Measurements from ENCODE around the gene ASS1. TPM values are rescaled to one million over a fixed set of nuclear protein-coding genes. Genes with fewer than 3 reads are reported as not detected.
"Not testable (repeated sequence)": the region's sequence is repeated elsewhere in the genome, so short reads cannot be mapped to it uniquely, and the experiment has no call there.

The ASS1 gene
- total and polyA plus RNA-seq, 2 donors (not counting 1 experiment from before 2014, with no cell fraction given): 0.30 to 0.44 TPM

GRCh38 chr9:130433168-130433946, 11.4 kb upstream of the ASS1 start:
- peak overlapping the region; percentile 64 for H3K4me2 ChIP-seq (replicated peaks; ENCODE audit: low read depth, low read length, poor library complexity, severe bottlenecking)
- no peak overlapping the region for H3K9ac ChIP-seq (ENCODE audit: low read length)
- Mint-ChIP-seq H3K9me3 (ENCODE audit: insufficient read depth) (no peaks in the 10 kb centered on the region), H3K27ac (no peak overlapping the region), H3K4me3 (peak overlapping the region; percentile 39), H3K27me3 (peaks cover 39% of the 10 kb centered on the region), H3K4me1 (peaks cover 5% of the 10 kb centered on the region)
- no peaks in the 10 kb centered on the region for H3K79me2 ChIP-seq (ENCODE audit: control insufficient read depth, insufficient read depth, low read length)
- H3K36me3 ChIP-seq (replicated peaks in 1 of 2; ENCODE audit: control extremely low read depth in 1 of 2, control insufficient read depth in 1 of 2, extremely low read depth in 1 of 2, insufficient read depth in 2 of 2, low read length in 1 of 2): no peaks in the 10 kb centered on the region
- H4K20me1 ChIP-seq (ENCODE audit: control insufficient read depth, insufficient read depth, low read length, poor library complexity, severe bottlenecking): no peaks in the 10 kb centered on the region
- H3K27ac ChIP-seq (ENCODE audit: low read length in 2 of 2): no peak overlapping the region
- peaks cover 0 to 7% of the 10 kb centered on the region in 2 donors for H3K4me1 ChIP-seq (ENCODE audit: control insufficient read depth in 2 of 2, insufficient read depth in 2 of 2, low read length in 2 of 2)
- 13% methylated on average over 92 of the region's 92 CpGs for WGBS (ENCODE audit: insufficient coverage)
- ChIA-PET POLR2A (no interaction called here), CTCF (interaction anchor here (0.6 kb wide), 1 partner anchor 641 kb away, joined by 4 read pairs; no protein-coding TSS in a partner anchor)
- ATAC-seq (ENCODE audit: low read depth) (peak; percentile 64), DNase-seq (peak; percentile 38)
- H3K4me3 ChIP-seq (ENCODE audit: control extremely low read depth in 1 of 5, extremely low read depth in 1 of 5, insufficient read depth in 1 of 5, low read depth in 2 of 5, low read length in 4 of 5): no peak overlapping the region
- intact Hi-C loops (cut with micrococcal nuclease): no loop called here
- H3K9me3 ChIP-seq (ENCODE audit: control extremely low read depth in 1 of 3, control insufficient read depth in 2 of 3, insufficient read depth in 1 of 3, low read length in 2 of 3): peaks cover 0 to 29% (median 0%) of the 10 kb centered on the region in 3 donors
- peak overlapping the region; percentile 46 for H2AFZ ChIP-seq (ENCODE audit: insufficient read depth, low read depth, low read length, poor library complexity, severe bottlenecking)
- TF ChIP-seq, protein P1, sequence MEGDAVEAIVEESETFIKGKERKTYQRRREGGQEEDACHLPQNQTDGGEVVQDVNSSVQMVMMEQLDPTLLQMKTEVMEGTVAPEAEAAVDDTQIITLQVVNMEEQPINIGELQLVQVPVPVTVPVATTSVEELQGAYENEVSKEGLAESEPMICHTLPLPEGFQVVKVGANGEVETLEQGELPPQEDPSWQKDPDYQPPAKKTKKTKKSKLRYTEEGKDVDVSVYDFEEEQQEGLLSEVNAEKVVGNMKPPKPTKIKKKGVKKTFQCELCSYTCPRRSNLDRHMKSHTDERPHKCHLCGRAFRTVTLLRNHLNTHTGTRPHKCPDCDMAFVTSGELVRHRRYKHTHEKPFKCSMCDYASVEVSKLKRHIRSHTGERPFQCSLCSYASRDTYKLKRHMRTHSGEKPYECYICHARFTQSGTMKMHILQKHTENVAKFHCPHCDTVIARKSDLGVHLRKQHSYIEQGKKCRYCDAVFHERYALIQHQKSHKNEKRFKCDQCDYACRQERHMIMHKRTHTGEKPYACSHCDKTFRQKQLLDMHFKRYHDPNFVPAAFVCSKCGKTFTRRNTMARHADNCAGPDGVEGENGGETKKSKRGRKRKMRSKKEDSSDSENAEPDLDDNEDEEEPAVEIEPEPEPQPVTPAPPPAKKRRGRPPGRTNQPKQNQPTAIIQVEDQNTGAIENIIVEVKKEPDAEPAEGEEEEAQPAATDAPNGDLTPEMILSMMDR (IDR thresholded peaks at IDR 0.05): peak; percentile 63
- TF ChIP-seq EZH2 (IDR thresholded peaks at IDR 0.05; ENCODE audit: borderline replicate concordance, insufficient read depth, low read depth, low read length, poor library complexity, severe bottlenecking): no peak
- H3K27me3 ChIP-seq (replicated peaks in 1 of 4; ENCODE audit: control extremely low read depth in 1 of 4, control insufficient read depth in 3 of 4, insufficient read depth in 4 of 4, low read length in 3 of 4): peaks cover 0 to 38% (median 4%) of the 10 kb centered on the region in 4 experiments

DNA sequence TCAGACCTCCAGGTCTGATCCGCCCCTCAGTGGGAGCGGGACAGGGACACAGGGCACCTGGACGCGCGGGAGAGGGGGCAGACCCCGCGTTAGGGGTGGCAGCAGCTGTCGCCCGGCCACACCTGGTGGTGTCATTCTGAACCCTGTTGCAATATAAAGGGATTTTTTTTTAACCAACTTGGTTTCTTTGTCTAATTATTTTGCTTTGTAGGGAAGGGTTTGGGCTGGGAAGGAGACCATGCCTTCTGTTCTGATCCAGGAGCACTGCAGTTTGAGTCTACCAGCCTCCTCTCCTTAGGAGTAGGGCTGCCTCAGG, 10.9 kb upstream of the ASS1 start:
- Mint-ChIP-seq H3K27ac (no peak overlapping the region), H3K4me3 (no peak overlapping the region), H3K9me3 (ENCODE audit: insufficient read depth) (no peaks in the 10 kb centered on the region), H3K27me3 (peaks cover 38% of the 10 kb centered on the region), H3K4me1 (peaks cover 5% of the 10 kb centered on the region)
- H2AFZ ChIP-seq (ENCODE audit: insufficient read depth, low read depth, low read length, poor library complexity, severe bottlenecking): no peak overlapping the region
- WGBS (ENCODE audit: insufficient coverage): 58% methylated on average over 7 of the region's 9 CpGs
- H3K4me3 ChIP-seq (ENCODE audit: control extremely low read depth in 1 of 5, extremely low read depth in 1 of 5, insufficient read depth in 1 of 5, low read depth in 2 of 5, low read length in 4 of 5): no peak overlapping the region
- ATAC-seq (ENCODE audit: low read depth) (no peak), DNase-seq (no peak)
- POLR2A ChIA-PET: no interaction called here
- TF ChIP-seq EZH2 (IDR thresholded peaks at IDR 0.05; ENCODE audit: borderline replicate concordance, insufficient read depth, low read depth, low read length, poor library complexity, severe bottlenecking): no peak
- H3K27me3 ChIP-seq (replicated peaks in 1 of 4; ENCODE audit: control extremely low read depth in 1 of 4, control insufficient read depth in 3 of 4, insufficient read depth in 4 of 4, low read length in 3 of 4): peaks cover 0 to 38% (median 4%) of the 10 kb centered on the region in 4 experiments
- H3K27ac ChIP-seq (ENCODE audit: low read length in 2 of 2): no peak overlapping the region
- CTCF ChIA-PET: interaction anchor here (0.6 kb wide), 1 partner anchor 641 kb away, joined by 4 read pairs; no protein-coding TSS in a partner anchor
- no peaks in the 10 kb centered on the region for H3K36me3 ChIP-seq (replicated peaks in 1 of 2; ENCODE audit: control extremely low read depth in 1 of 2, control insufficient read depth in 1 of 2, extremely low read depth in 1 of 2, insufficient read depth in 2 of 2, low read length in 1 of 2)
- H3K9me3 ChIP-seq (ENCODE audit: control extremely low read depth in 1 of 3, control insufficient read depth in 2 of 3, insufficient read depth in 1 of 3, low read length in 2 of 3): peaks cover 0 to 29% (median 0%) of the 10 kb centered on the region in 3 donors
- H3K79me2 ChIP-seq (ENCODE audit: control insufficient read depth, insufficient read depth, low read length): no peaks in the 10 kb centered on the region
- H3K9ac ChIP-seq (ENCODE audit: low read length): no peak overlapping the region
- peak overlapping the region; percentile 64 for H3K4me2 ChIP-seq (replicated peaks; ENCODE audit: low read depth, low read length, poor library complexity, severe bottlenecking)
- H4K20me1 ChIP-seq (ENCODE audit: control insufficient read depth, insufficient read depth, low read length, poor library complexity, severe bottlenecking): no peaks in the 10 kb centered on the region
- intact Hi-C loops (cut with micrococcal nuclease): no loop called here
- peaks cover 0 to 7% of the 10 kb centered on the region in 2 donors for H3K4me1 ChIP-seq (ENCODE audit: control insufficient read depth in 2 of 2, insufficient read depth in 2 of 2, low read length in 2 of 2)

DNA sequence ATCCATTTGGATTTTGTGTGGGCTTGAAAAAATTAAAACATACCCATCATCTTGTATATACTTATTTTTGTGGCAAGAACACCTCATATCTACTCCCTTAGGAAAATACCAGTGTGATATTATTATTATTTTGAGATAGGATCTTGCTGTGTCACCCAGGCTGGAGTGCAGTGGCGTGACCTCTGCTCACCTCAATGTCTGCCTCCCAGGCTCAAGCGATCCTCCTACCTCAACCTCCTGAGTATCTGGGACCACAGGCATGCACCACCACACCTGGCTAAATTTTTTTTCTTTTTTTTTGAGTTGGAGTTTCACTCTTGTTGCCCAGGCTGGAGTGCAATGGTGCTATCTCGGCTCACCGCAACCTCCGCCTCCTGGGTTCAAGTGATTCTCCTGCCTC, 10.1 kb upstream of the ASS1 start:
- intact Hi-C loops (cut with micrococcal nuclease); H3K9ac ChIP-seq (ENCODE audit: low read length); H3K79me2 ChIP-seq (ENCODE audit: control insufficient read depth, insufficient read depth, low read length); DNase-seq; POLR2A ChIA-PET; H3K9me3 Mint-ChIP-seq (ENCODE audit: insufficient read depth); H3K4me1 ChIP-seq (ENCODE audit: control insufficient read depth in 2 of 2, insufficient read depth in 2 of 2, low read length in 2 of 2); ATAC-seq (ENCODE audit: low read depth); H4K20me1 ChIP-seq (ENCODE audit: control insufficient read depth, insufficient read depth, low read length, poor library complexity, severe bottlenecking); H3K27ac Mint-ChIP-seq; CTCF ChIA-PET; H3K27ac ChIP-seq (ENCODE audit: low read length in 2 of 2); H3K4me1 Mint-ChIP-seq; H3K36me3 ChIP-seq (replicated peaks in 1 of 2; ENCODE audit: control extremely low read depth in 1 of 2, control insufficient read depth in 1 of 2, extremely low read depth in 1 of 2, insufficient read depth in 2 of 2, low read length in 1 of 2); H3K4me2 ChIP-seq (replicated peaks; ENCODE audit: low read depth, low read length, poor library complexity, severe bottlenecking); H3K4me3 Mint-ChIP-seq; H3K4me3 ChIP-seq (ENCODE audit: control extremely low read depth in 1 of 5, extremely low read depth in 1 of 5, insufficient read depth in 1 of 5, low read depth in 2 of 5, low read length in 4 of 5); H2AFZ ChIP-seq (ENCODE audit: insufficient read depth, low read depth, low read length, poor library complexity, severe bottlenecking): not testable (repeated sequence)
- peaks cover 0 to 27% (median 0%) of the 10 kb centered on the region in 3 donors for H3K9me3 ChIP-seq (ENCODE audit: control extremely low read depth in 1 of 3, control insufficient read depth in 2 of 3, insufficient read depth in 1 of 3, low read length in 2 of 3)
- WGBS (ENCODE audit: insufficient coverage): no CpG with 5 or more reads among the region's 5 CpGs
- peaks cover 40% of the 10 kb centered on the region for H3K27me3 Mint-ChIP-seq
- peaks cover 0 to 38% (median 4%) of the 10 kb centered on the region in 4 experiments for H3K27me3 ChIP-seq (replicated peaks in 1 of 4; ENCODE audit: control extremely low read depth in 1 of 4, control insufficient read depth in 3 of 4, insufficient read depth in 4 of 4, low read length in 3 of 4)
